Common myeloid progenitor, CD34-positive (primary cell): ENCODE data around the gene OXNAD1.

Experiments
- CTCF ChIA-PET: fragments of 350-600 bp; sonication (Branson Sonifier 250); formaldehyde crosslinking; loops from one replicate; lab custom pipeline; 2021; ENCODE audit warnings: antibody characterized with exemption; lab: Charles Lee
- POLR2A ChIA-PET: fragments of 350-600 bp; sonication (Branson Sonifier 250); formaldehyde crosslinking; loops from one replicate; lab custom pipeline; 2021; ENCODE audit warnings: antibody characterized with exemption; lab: Charles Lee
- DNase-seq, 3 donors: peaks; one replicate each; pipeline versions ENCODE4 v3.0.0 to v3.0.0-alpha.2; 2013
- H3K27ac ChIP-seq, 2 experiments: 1 replicate in 1 of 2; 2 replicates in 1 of 2; pipeline ENCODE4 v1.7.0; 2013; ENCODE audit warnings: inconsistent platforms in 2 of 2, low read length in 2 of 2, mild to moderate bottlenecking in 2 of 2, low read depth in 1 of 2, moderate library complexity in 1 of 2; ENCODE audit not compliant: severe bottlenecking in 2 of 2, insufficient read depth in 1 of 2, poor library complexity in 1 of 2
- H3K27me3 ChIP-seq, 5 experiments: replicated peaks in 2 of 5; 1 replicate in 3 of 5; 2 replicates in 2 of 5; pipeline versions ENCODE4 v1.6.1 to v1.7.0; 2013; ENCODE audit warnings: low read length in 4 of 5, mild to moderate bottlenecking in 2 of 5, moderate library complexity in 2 of 5, inconsistent platforms in 1 of 5; ENCODE audit not compliant: insufficient read depth in 5 of 5, control insufficient read depth in 4 of 5
- H3K36me3 ChIP-seq, 4 experiments: 1 replicate in 2 of 4; 2 replicates in 2 of 4; pipeline versions ENCODE4 v1.6.1 to v1.7.0; 2013; ENCODE audit warnings: low read length in 3 of 4, control low read depth in 1 of 4, mild to moderate bottlenecking in 1 of 4; ENCODE audit not compliant: control insufficient read depth in 4 of 4, insufficient read depth in 4 of 4
- H3K4me1 ChIP-seq, 4 experiments: 1 replicate in 3 of 4; 2 replicates in 1 of 4; pipeline versions ENCODE4 v1.6.1 to v1.7.1; 2013; ENCODE audit warnings: low read length in 3 of 4, mild to moderate bottlenecking in 3 of 4, control low read depth in 1 of 4, inconsistent platforms in 1 of 4, moderate library complexity in 1 of 4; ENCODE audit not compliant: control insufficient read depth in 4 of 4, insufficient read depth in 4 of 4; ENCODE audit errors: control extremely low read depth in 1 of 4
- H3K4me3 ChIP-seq, 7 experiments: 1 replicate in 4 of 7; 2 replicates in 3 of 7; pipeline versions ENCODE4 v1.5.1 to v1.7.0; 2013; ENCODE audit warnings: mild to moderate bottlenecking in 7 of 7, low read length in 6 of 7, moderate library complexity in 6 of 7, inconsistent platforms in 2 of 7, low read depth in 2 of 7, control low read depth in 1 of 7; ENCODE audit not compliant: insufficient read depth in 4 of 7, control insufficient read depth in 1 of 7; ENCODE audit errors: extremely low read depth in 1 of 7
- H3K9me3 ChIP-seq, 5 experiments: 1 replicate in 4 of 5; 2 replicates in 1 of 5; pipeline versions ENCODE4 v1.6.1 to v1.7.1; 2013; ENCODE audit warnings: low read length in 4 of 5, mild to moderate bottlenecking in 2 of 5, inconsistent platforms in 1 of 5, low read depth in 1 of 5, moderate library complexity in 1 of 5; ENCODE audit not compliant: control insufficient read depth in 4 of 5, insufficient read depth in 2 of 5; ENCODE audit errors: control extremely low read depth in 1 of 5
- WGBS: methylation state at CpG from one replicate; pipeline ENCODE4 v1.1.5; 2013; ENCODE audit not compliant: insufficient coverage; 5-methylcytosine and 5-hydroxymethylcytosine counted together

OXNAD1 gene

DNA sequence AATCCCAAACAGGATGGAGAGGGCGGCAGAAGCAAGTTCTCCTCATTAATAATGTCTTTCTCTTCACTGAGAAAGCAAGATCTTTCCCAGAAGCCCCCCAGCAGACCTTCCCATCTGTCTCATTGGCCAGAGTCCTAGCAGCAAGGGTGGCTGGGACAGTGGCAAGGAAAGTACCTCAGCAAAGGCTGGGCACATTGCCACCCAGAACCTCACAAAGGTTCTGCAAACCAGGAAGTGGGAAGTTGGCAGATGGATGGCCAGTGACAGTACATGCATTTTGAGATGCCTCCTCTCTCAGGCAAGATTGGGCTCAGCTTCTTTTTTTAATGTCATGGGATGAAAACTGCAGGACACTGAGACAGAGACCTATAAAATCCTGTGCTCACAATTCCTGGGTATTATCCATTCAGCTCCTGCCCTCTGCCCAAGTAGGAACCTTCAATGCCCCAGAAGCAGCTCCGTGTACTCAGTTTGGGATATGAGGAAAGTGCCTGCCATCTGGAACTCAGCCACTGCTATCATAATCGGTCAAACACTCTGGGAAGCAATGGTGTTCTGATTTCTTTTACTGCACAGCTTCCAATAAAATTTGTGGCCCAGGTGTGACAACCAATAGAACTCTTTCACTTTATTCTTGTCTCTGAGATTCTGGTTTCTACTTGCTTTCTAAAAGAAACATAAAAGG is 25.8 kb upstream of the OXNAD1 start:
- DNase-seq, result no peak
- CTCF ChIA-PET, result no interaction called here
- Histone ChIP-seq H3K36me3 (no peaks in the 10 kb centered on the region), H3K27ac (no peak overlapping the region), H3K4me1 (peaks cover 0 to 2% (median 0%) of the 10 kb centered on the region in 4 experiments), H3K9me3 (no peaks in the 10 kb centered on the region), H3K27me3 (no peaks in the 10 kb centered on the region), H3K4me3 (no peak overlapping the region)
- POLR2A ChIA-PET, result no interaction called here
- 97% methylated on average over 3 of the region's 3 CpGs for WGBS

DNA sequence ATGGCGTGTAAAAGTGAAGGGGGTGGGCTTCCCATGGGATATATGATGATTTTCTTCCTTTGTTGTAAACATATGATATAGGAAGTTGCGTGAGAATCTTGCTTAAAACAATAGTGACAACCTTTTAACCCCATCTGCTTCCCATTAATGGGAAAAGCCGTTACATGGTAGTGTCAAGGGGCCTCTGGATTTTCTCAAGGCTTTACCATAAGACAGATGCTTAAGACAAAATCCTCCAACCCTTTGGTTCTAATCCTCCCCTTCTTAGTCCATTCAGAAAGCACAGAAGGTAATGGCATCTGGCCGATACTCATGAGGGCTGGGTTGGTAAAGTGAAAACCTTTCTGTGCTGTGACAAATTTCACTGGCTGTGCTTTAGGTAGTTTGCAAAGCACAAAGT is 25.2 kb upstream of the OXNAD1 start:
- CTCF ChIA-PET, result no interaction called here
- H3K27me3 ChIP-seq, result no peaks in the 10 kb centered on the region
- H3K36me3 ChIP-seq, result no peaks in the 10 kb centered on the region
- POLR2A ChIA-PET, result no interaction called here
- H3K4me1 ChIP-seq, result peaks cover 0 to 2% (median 0%) of the 10 kb centered on the region in 4 experiments
- no peak overlapping the region for H3K27ac ChIP-seq
- no peak overlapping the region for H3K4me3 ChIP-seq
- WGBS, result 100% methylated on average over 2 of the region's 4 CpGs
- no peak for DNase-seq
- H3K9me3 ChIP-seq, result no peaks in the 10 kb centered on the region

DNA sequence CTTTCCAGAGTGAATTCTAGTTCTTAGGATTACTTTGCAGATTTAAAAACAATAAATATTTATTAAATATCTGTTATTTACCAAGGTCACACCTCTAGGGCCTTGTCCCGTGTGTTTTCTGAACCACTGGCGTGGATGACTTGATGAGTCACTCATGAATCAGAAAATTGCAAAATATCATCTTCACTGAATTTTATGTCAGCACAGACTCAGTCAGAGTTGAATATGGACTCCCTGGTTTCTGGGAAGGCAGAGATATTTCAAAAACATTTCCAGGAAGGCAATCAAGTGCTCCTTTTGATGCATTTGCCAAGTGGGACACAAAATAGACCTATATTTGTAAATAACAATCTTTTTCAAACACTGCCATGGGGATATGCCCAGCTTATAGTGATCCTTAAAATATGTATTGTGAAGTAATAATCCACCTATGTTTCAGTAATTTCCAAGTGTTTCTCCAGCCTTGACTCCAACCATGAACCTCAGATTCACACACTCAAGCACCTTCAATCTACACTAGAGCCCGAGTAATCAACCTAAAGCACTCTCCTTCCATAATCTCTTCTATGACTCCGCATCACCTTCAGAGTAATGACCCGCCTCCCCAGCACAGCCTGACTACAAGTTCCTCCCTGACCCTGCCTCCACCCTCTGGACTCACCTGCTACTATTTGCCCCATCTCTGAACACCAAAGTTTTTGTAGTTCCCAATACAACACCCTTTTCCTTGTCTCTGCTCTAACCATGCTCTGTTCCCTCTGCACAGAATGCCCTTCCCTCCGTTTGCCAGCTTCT is 24.6 kb upstream of the OXNAD1 start:
- WGBS, result 100% methylated on average over 4 of the region's 6 CpGs
- no peaks in the 10 kb centered on the region for H3K27me3 ChIP-seq
- H3K27ac ChIP-seq, result no peak overlapping the region
- H3K4me3 ChIP-seq, result no peak overlapping the region
- DNase-seq, result no peak
- no peaks in the 10 kb centered on the region for H3K9me3 ChIP-seq
- ChIA-PET CTCF (interaction anchor here (1.0 to 1.9 kb wide), 5 partner anchors 10 to 418 kb away, joined by 3 to 5 read pairs (median 4); no protein-coding TSS in a partner anchor), POLR2A (no interaction called here)
- peaks cover 0 to 2% (median 0%) of the 10 kb centered on the region in 4 experiments for H3K4me1 ChIP-seq
- no peaks in the 10 kb centered on the region for H3K36me3 ChIP-seq

DNA sequence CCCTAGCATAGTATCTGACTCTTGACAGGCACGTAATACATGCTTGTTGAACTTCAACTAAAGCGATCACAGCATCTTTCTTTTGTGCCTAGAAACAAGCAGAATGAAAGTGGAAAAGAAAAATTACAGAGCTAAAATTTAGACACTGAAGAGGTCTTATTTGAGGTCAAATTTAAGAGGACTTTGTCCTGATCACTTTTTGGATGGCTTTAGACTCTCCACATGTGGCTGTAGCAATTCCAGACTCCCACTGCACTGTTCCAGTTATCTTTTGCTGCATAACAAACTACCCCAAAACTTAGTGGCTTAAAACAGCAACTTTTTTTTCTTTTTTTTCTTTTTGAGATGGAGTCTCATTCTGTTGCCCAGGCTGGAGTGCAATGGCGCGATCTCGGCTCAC is 23.8 kb upstream of the OXNAD1 start:
- CTCF ChIA-PET, result interaction anchor here (1.0 to 1.9 kb wide), 5 partner anchors 10 to 419 kb away, joined by 3 to 5 read pairs (median 4); no protein-coding TSS in a partner anchor

DNA sequence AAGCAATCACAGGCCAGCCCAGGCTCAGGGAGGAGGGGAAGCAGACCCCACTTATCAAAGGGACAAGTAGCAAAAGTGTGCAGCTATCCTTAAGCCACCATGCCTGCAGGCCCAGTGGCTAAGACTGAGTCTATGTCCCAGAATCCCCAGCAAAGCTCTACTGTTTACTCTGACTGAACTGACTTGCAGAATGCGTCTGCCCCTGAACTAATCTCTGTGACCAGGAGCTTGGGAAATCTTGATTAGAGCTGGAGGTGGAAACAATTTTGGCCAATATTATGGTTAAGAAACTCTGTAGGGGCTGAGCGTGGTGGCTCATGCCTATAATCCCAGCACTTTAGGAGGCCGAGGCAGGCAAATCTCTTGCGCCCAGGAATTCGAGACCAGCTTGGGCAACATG is 22.8 kb upstream of the OXNAD1 start:
- Histone ChIP-seq H3K9me3 (no peaks in the 10 kb centered on the region), H3K4me3 (no peak overlapping the region), H3K27me3 (no peaks in the 10 kb centered on the region), H3K36me3 (no peaks in the 10 kb centered on the region), H3K4me1 (peaks cover 0 to 2% (median 0%) of the 10 kb centered on the region in 4 experiments), H3K27ac (no peak overlapping the region)
- WGBS, result 92% methylated on average over 2 of the region's 5 CpGs
- ChIA-PET CTCF (interaction anchor here (1.0 to 1.9 kb wide), 2 partner anchors 10 to 193 kb away, joined by 4 to 5 read pairs; no protein-coding TSS in a partner anchor), POLR2A (no interaction called here)
- no peak for DNase-seq

More for the DNA sequence above, 23.8 kb upstream of the OXNAD1 start:
- no peak overlapping the region for H3K4me3 ChIP-seq
- no peak for DNase-seq
- H3K27me3 ChIP-seq, result no peaks in the 10 kb centered on the region
- no peaks in the 10 kb centered on the region for H3K36me3 ChIP-seq
- no peak overlapping the region for H3K27ac ChIP-seq
- WGBS, result 85% methylated on average over 2 of the region's 5 CpGs
- H3K9me3 ChIP-seq, result no peaks in the 10 kb centered on the region
- peaks cover 0 to 2% (median 0%) of the 10 kb centered on the region in 4 experiments for H3K4me1 ChIP-seq
- POLR2A ChIA-PET, result no interaction called here

DNA sequence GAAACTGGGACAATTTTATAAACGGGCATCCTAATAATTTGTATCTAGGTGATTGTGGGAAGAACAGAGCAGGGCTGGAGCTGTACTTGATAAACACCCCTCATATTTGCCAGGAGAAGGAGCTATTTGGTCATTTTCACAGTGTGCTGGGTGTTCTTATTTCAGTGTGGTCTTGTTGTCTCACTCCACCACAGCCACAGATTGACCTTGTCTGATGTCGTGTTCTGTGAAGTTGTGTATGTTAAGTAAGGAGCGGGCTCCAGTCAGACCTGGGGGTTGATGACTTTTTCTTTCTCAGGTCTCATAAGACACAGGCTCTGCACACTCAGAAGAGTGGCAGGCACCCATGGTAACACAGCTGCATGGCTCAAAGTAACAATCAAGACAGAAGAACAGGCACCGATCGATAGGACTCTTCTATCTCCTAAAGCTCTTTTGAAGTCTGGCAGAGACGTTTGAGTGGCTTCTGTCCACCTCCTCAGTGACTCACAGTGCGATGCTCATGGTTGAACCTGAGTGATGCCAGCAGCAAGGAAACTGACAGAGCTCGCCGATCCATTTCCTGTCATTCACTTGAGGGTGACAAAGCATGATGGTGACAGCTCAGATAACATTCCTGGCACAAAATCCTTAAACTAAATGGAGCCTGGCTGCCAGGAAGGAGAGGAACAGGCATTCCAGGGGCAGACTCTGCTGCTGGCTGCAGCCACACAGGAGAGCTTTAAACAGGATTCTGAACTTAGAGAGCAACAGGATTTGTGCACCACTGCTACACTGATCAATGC is 21.1 kb upstream of the OXNAD1 start:
- Histone ChIP-seq H3K27ac (no peak overlapping the region), H3K36me3 (no peaks in the 10 kb centered on the region), H3K4me3 (no peak overlapping the region), H3K27me3 (no peaks in the 10 kb centered on the region), H3K4me1 (peaks cover 0 to 5% (median 0%) of the 10 kb centered on the region in 4 experiments), H3K9me3 (no peaks in the 10 kb centered on the region)
- 66% methylated on average over 6 of the region's 9 CpGs for WGBS
- CTCF ChIA-PET, result interaction anchor here (1.0 to 1.8 kb wide), 7 partner anchors 9 to 431 kb away, joined by 3 to 8 read pairs (median 5); no protein-coding TSS in a partner anchor
- DNase-seq, result no peak
- POLR2A ChIA-PET, result no interaction called here
